AG20443 (cell line): ENCODE data around the gene C19orf73.
"Not testable (repeated sequence)": the region's sequence is repeated elsewhere in the genome, so short reads cannot be mapped to it uniquely, and the experiment has no call there.

Experiments used
- DNase-seq: peaks from one replicate; pipeline ENCODE4 v3.0.0; 2012; ENCODE audit warnings: low spot score, mixed read lengths

The C19orf73 gene

GRCh38 chr19:49101160-49101559 lies 17.8 kb downstream of the C19orf73 start:
- peak; percentile 3 for DNase-seq

- DNase-seq = no peak
These were observed 20.1 kb downstream of the C19orf73 start for GRCh38 chr19:49098795-49099194.

- peak; percentile 84 for DNase-seq
These were observed 21.3 kb downstream of the C19orf73 start for GRCh38 chr19:49097453-49098288.

GRCh38 chr19:49094505-49095482 lies 24.1 kb downstream of the C19orf73 start:
- DNase-seq = no peak

GRCh38 chr19:49092686-49093085 lies 26.3 kb downstream of the C19orf73 start:
- DNase-seq = no peak

GRCh38 chr19:49091391-49092038 lies 27.4 kb downstream of the C19orf73 start:
- no peak for DNase-seq

- DNase-seq = no peak
These were observed 32.6 kb downstream of the C19orf73 start for GRCh38 chr19:49086296-49086695.

- DNase-seq = no peak
These were observed 33.1 kb downstream of the C19orf73 start for GRCh38 chr19:49085868-49086232.

GRCh38 chr19:49085020-49085867 lies 33.7 kb downstream of the C19orf73 start, which contains the start of gene SNRNP70:
TSS of gene SNRNP70 (plus strand) at chr19:49085451. CDS start at chr19:49086415, 964 bp downstream.
- DNase-seq = peak; percentile 100

- DNase-seq = no peak
These were observed 34.5 kb downstream of the C19orf73 start for GRCh38 chr19:49084206-49085019.

GRCh38 chr19:49081273-49081672 lies 37.7 kb downstream of the C19orf73 start:
- no peak for DNase-seq

GRCh38 chr19:49080392-49080791 lies 38.6 kb downstream of the C19orf73 start:
- DNase-seq = no peak

- not testable (repeated sequence) for DNase-seq
These were observed 44.1 kb downstream of the C19orf73 start for GRCh38 chr19:49074869-49075268.

GRCh38 chr19:49073514-49074378 lies 45.2 kb downstream of the C19orf73 start:
- no peak for DNase-seq

GRCh38 chr19:49071860-49072547 lies 46.9 kb downstream of the C19orf73 start:
- DNase-seq = no peak

GRCh38 chr19:49070416-49070815 lies 48.5 kb downstream of the C19orf73 start:
- no peak for DNase-seq

GRCh38 chr19:49069026-49069425 lies 49.9 kb downstream of the C19orf73 start:
- DNase-seq = no peak
